ENCODE data around the gene NFE2L3.

Gene NFE2L3

DNA sequence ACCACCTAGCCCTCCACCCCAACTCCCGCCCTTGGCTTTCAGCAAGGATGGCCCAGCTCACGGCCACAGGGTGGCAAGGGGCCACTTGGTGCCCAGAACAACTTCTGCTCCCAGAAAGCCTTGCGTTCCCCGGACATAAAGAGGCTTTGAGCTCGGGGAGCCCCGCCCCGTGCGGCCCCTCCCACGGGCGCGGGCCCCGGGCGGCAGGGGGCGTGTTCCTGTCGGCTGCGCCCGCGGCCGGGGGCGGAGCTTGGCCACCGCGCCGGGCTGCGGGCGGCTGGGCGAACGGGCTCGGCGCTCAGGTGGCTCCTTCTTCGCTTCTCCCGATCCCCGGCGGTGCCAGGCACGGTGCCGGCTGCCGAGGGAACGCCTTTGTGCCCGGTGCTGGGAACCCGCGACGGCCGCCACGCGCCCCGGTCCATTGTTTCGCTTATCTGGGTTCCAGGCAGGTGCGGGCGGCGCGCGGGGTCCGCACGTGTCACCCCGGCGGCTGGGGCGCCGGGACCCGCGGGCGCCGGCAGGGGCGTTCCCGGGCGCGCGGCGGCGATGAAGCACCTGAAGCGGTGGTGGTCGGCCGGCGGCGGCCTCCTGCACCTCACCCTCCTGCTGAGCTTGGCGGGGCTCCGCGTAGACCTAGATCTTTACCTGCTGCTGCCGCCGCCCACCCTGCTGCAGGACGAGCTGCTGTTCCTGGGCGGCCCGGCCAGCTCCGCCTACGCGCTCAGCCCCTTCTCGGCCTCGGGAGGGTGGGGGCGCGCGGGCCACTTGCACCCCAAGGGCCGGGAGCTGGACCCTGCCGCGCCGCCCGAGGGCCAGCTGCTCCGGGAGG, at the start of gene NFE2L3:
TSS of gene NFE2L3 (plus strand) at position 246 of the 829 bp plus-strand sequence. CDS start at position 547, 301 bp downstream.
- peaks cover 42% of the 10 kb centered on the region for H3K4me1 ChIP-seq (ENCODE audit: insufficient read depth, low read length, poor library complexity, severe bottlenecking)

GRCh38 chr7:26103596-26103995, 48.4 kb upstream of the NFE2L3 start:
- Histone ChIP-seq H3K36me3 (ENCODE audit: insufficient read depth, low read length) (no peaks in the 10 kb centered on the region), H3K79me2 (ENCODE audit: insufficient read depth, low read length) (no peaks in the 10 kb centered on the region), H3K9ac (ENCODE audit: low read depth, low read length, poor library complexity, severe bottlenecking) (no peak overlapping the region), H3F3A (ENCODE audit: low read depth) (no peaks in the 10 kb centered on the region), H3K4me1 (ENCODE audit: insufficient read depth, low read length, poor library complexity, severe bottlenecking) (no peaks in the 10 kb centered on the region), H3K4me3 (ENCODE audit: low read length, poor library complexity, severe bottlenecking) (no peak overlapping the region), H4K20me1 (ENCODE audit: insufficient read depth, low read length, poor library complexity, severe bottlenecking) (no peaks in the 10 kb centered on the region), H3K9me3 (ENCODE audit: insufficient read depth, low read depth, low read length) (no peaks in the 10 kb centered on the region), H3K9me2 (replicated peaks; ENCODE audit: low read depth, low read length) (no peaks in the 10 kb centered on the region), H3K27me3 (ENCODE audit: insufficient read depth, low read length, poor library complexity, severe bottlenecking) (no peaks in the 10 kb centered on the region), H2AFZ (ENCODE audit: low read length) (no peak overlapping the region), H3K4me2 (ENCODE audit: low read depth, low read length, poor library complexity, severe bottlenecking) (no peak overlapping the region)
- TF ChIP-seq, protein P1, sequence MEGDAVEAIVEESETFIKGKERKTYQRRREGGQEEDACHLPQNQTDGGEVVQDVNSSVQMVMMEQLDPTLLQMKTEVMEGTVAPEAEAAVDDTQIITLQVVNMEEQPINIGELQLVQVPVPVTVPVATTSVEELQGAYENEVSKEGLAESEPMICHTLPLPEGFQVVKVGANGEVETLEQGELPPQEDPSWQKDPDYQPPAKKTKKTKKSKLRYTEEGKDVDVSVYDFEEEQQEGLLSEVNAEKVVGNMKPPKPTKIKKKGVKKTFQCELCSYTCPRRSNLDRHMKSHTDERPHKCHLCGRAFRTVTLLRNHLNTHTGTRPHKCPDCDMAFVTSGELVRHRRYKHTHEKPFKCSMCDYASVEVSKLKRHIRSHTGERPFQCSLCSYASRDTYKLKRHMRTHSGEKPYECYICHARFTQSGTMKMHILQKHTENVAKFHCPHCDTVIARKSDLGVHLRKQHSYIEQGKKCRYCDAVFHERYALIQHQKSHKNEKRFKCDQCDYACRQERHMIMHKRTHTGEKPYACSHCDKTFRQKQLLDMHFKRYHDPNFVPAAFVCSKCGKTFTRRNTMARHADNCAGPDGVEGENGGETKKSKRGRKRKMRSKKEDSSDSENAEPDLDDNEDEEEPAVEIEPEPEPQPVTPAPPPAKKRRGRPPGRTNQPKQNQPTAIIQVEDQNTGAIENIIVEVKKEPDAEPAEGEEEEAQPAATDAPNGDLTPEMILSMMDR (conservative IDR thresholded peaks at IDR 0.05; ENCODE audit: low read length), result no peak

More for the DNA sequence above, at the start of gene NFE2L3:
- Histone ChIP-seq H4K20me1 (ENCODE audit: insufficient read depth, low read length, poor library complexity, severe bottlenecking) (no peaks in the 10 kb centered on the region), H3F3A (ENCODE audit: low read depth) (no peaks in the 10 kb centered on the region), H3K4me3 (ENCODE audit: low read length, poor library complexity, severe bottlenecking) (peak within 1 kb of the TSS; percentile 79), H3K27me3 (ENCODE audit: insufficient read depth, low read length, poor library complexity, severe bottlenecking) (no peaks in the 10 kb centered on the region), H3K4me2 (ENCODE audit: low read depth, low read length, poor library complexity, severe bottlenecking) (peak within 1 kb of the TSS; percentile 77), H3K36me3 (ENCODE audit: insufficient read depth, low read length) (no peaks in the 10 kb centered on the region), H2AFZ (ENCODE audit: low read length) (peak within 1 kb of the TSS; percentile 87), H3K79me2 (ENCODE audit: insufficient read depth, low read length) (no peaks in the 10 kb centered on the region), H3K9ac (ENCODE audit: low read depth, low read length, poor library complexity, severe bottlenecking) (peak within 1 kb of the TSS; percentile 69), H3K9me2 (replicated peaks; ENCODE audit: low read depth, low read length) (no peaks in the 10 kb centered on the region), H3K9me3 (ENCODE audit: insufficient read depth, low read depth, low read length) (no peaks in the 10 kb centered on the region)
- TF ChIP-seq, protein P1 (conservative IDR thresholded peaks at IDR 0.05; ENCODE audit: low read length), result no peak
- no peak for TF ChIP-seq EZH2phosphoT487 (IDR thresholded peaks at IDR 0.05; ENCODE audit: borderline replicate concordance)

DNA sequence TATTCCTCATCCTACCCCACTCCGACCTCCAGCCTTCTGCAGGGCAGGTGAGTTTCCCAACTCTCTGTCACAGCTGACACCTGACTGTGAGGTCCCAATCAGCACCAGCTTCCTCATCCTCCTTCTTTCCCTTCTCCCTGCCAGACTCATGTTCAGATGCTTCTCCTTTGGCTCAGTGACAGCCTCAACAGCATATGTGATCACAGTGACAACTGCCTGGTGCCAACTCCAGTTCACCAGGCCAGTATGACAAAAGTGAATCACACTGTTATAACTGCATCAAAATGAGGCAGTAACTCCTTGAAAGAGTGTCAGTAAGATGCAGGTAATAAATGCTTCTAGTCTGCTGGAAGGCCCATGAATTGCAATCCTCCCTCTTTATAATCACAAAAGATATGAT, 46.8 kb upstream of the NFE2L3 start:
- Histone ChIP-seq H3K36me3 (ENCODE audit: insufficient read depth, low read length) (no peaks in the 10 kb centered on the region), H3K4me3 (ENCODE audit: low read length, poor library complexity, severe bottlenecking) (no peak overlapping the region)

More for the DNA sequence above, 46.8 kb upstream of the NFE2L3 start:
- H3K79me2 ChIP-seq (ENCODE audit: insufficient read depth, low read length), result no peaks in the 10 kb centered on the region
- H3K4me1 ChIP-seq (ENCODE audit: insufficient read depth, low read length, poor library complexity, severe bottlenecking), result no peaks in the 10 kb centered on the region
- H3K4me2 ChIP-seq (ENCODE audit: low read depth, low read length, poor library complexity, severe bottlenecking), result no peak overlapping the region
- no peak for TF ChIP-seq EZH2phosphoT487 (IDR thresholded peaks at IDR 0.05; ENCODE audit: borderline replicate concordance)
- TF ChIP-seq, protein P1 (conservative IDR thresholded peaks at IDR 0.05; ENCODE audit: low read length), result no peak
- H3K9me3 ChIP-seq (ENCODE audit: insufficient read depth, low read depth, low read length), result no peaks in the 10 kb centered on the region
- H3K27me3 ChIP-seq (ENCODE audit: insufficient read depth, low read length, poor library complexity, severe bottlenecking), result no peaks in the 10 kb centered on the region
- H4K20me1 ChIP-seq (ENCODE audit: insufficient read depth, low read length, poor library complexity, severe bottlenecking), result no peaks in the 10 kb centered on the region
- no peaks in the 10 kb centered on the region for H3K9me2 ChIP-seq (replicated peaks; ENCODE audit: low read depth, low read length)
- H3F3A ChIP-seq (ENCODE audit: low read depth), result no peaks in the 10 kb centered on the region
- no peak overlapping the region for H3K9ac ChIP-seq (ENCODE audit: low read depth, low read length, poor library complexity, severe bottlenecking)
- no peak overlapping the region for H2AFZ ChIP-seq (ENCODE audit: low read length)
